A673 (cell line): ENCODE measurements around the gene P2RY4. TPM values are rescaled to one million over a fixed set of nuclear protein-coding genes. Genes with fewer than 3 reads are reported as not detected.
"Not testable (repeated sequence)": the region's sequence is repeated elsewhere in the genome, so short reads cannot be mapped to it uniquely, and the experiment has no call there.

Source experiments
- BruUV-seq: library from RNA; stranded (reverse); fragments of 400-500 nt; replicated peaks from 2 replicates; lab custom pipeline; 2021; lab: Mats Ljungman, UMichigan
- CTCF ChIA-PET: fragments of 300-600 bp; sonication (Branson Sonifier 250); formaldehyde crosslinking; loops from one replicate; lab custom pipeline; 2022; ENCODE audit warnings: antibody characterized with exemption; lab: Charles Lee
- POLR2A ChIA-PET: fragments of 300-600 bp; sonication (Branson Sonifier 250); formaldehyde crosslinking; loops from one replicate; lab custom pipeline; 2022; ENCODE audit warnings: antibody characterized with exemption; ENCODE audit not compliant: low non-redundant PET; lab: Charles Lee
- DNase-seq: peaks from one replicate; pipeline ENCODE4 v3.0.0-alpha.2; 2015; ENCODE audit warnings: low spot score
- H3K27ac ChIP-seq: fragments of 200-600 bp; sonication (generic); 2 replicates; pipeline ENCODE4 v1.5.1; 2016; ENCODE audit warnings: mixed run types, low read depth, mild to moderate bottlenecking, mixed read lengths, antibody characterized with exemption, low read length; ENCODE audit not compliant: poor library complexity, severe bottlenecking
- H3K27me3 ChIP-seq: fragments of 200-600 bp; sonication (generic); replicated peaks from 2 replicates; pipeline ENCODE4 v1.6.1; 2017; ENCODE audit warnings: mixed run types, low read depth, mild to moderate bottlenecking, mixed read lengths, antibody characterized with exemption, low read length; ENCODE audit not compliant: insufficient read depth, poor library complexity
- H3K36me3 ChIP-seq: fragments of 200-600 bp; sonication (generic); 2 replicates; pipeline ENCODE4 v1.6.1; 2016; ENCODE audit warnings: mixed run types, mild to moderate bottlenecking, mixed read lengths, antibody characterized with exemption, low read length; ENCODE audit not compliant: insufficient read depth, poor library complexity, severe bottlenecking
- H3K4me1 ChIP-seq: fragments of 200-600 bp; sonication (generic); 2 replicates; pipeline ENCODE4 v1.6.1; 2017; ENCODE audit warnings: mixed run types, mild to moderate bottlenecking, mixed read lengths, antibody characterized with exemption, low read length; ENCODE audit not compliant: insufficient read depth, poor library complexity, severe bottlenecking
- H3K4me3 ChIP-seq: fragments of 200-600 bp; sonication (generic); 2 replicates; pipeline ENCODE4 v1.5.1; 2016; ENCODE audit warnings: low read depth, mixed run types, mild to moderate bottlenecking, mixed read lengths, low read length; ENCODE audit not compliant: poor library complexity, severe bottlenecking
- H3K9me3 ChIP-seq: fragments of 200-600 bp; sonication (generic); 2 replicates; pipeline ENCODE4 v1.6.1; 2016; ENCODE audit warnings: mixed run types, low read depth, mild to moderate bottlenecking, mixed read lengths, antibody characterized with exemption, low read length; ENCODE audit not compliant: poor library complexity, severe bottlenecking
- EZH2 ChIP-seq: fragments of 200-600 bp; sonication (generic); IDR thresholded peaks from 2 replicates; pipeline ENCODE4 v1.6.1; 2017; ENCODE audit warnings: borderline replicate concordance, low read depth, mild to moderate bottlenecking, mixed read lengths, antibody characterized with exemption, low read length; ENCODE audit not compliant: poor library complexity, severe bottlenecking
- intact Hi-C: fragments of 100-400 bp; cut with micrococcal nuclease; formaldehyde crosslinking; loops from one replicate; pipeline ENCODE4 v1.10.0; 2022; ENCODE audit not compliant: unreplicated experiment
- total RNA-seq: library from RNA; stranded (reverse); gene quantifications from 2 replicates; pipeline ENCODE4 v1.2.3, GENCODE V29; 2021
- TF ChIP-seq, protein P1 (sequence below): fragments of 300-800, 200-600 bp; sonication (generic); conservative IDR thresholded peaks from 2 replicates; pipeline ENCODE4 v1.5.1; 2017; ENCODE audit warnings: low read depth, mild to moderate bottlenecking, antibody characterized with exemption, low read length, moderate library complexity, mixed read lengths

The P2RY4 gene
- total RNA-seq, 1 experiment from 2014 or later: not detected

- intact Hi-C loops: no loop called here
- Histone ChIP-seq H3K27ac (no peak overlapping the region), H3K9me3 (no peaks in the 10 kb centered on the region), H3K36me3 (no peaks in the 10 kb centered on the region), H3K27me3 (peaks cover 5% of the 10 kb centered on the region), H3K4me1 (no peaks in the 10 kb centered on the region), H3K4me3 (no peak overlapping the region)
- CTCF ChIA-PET: no interaction called here
- DNase-seq: no peak
- TF ChIP-seq, protein P1, sequence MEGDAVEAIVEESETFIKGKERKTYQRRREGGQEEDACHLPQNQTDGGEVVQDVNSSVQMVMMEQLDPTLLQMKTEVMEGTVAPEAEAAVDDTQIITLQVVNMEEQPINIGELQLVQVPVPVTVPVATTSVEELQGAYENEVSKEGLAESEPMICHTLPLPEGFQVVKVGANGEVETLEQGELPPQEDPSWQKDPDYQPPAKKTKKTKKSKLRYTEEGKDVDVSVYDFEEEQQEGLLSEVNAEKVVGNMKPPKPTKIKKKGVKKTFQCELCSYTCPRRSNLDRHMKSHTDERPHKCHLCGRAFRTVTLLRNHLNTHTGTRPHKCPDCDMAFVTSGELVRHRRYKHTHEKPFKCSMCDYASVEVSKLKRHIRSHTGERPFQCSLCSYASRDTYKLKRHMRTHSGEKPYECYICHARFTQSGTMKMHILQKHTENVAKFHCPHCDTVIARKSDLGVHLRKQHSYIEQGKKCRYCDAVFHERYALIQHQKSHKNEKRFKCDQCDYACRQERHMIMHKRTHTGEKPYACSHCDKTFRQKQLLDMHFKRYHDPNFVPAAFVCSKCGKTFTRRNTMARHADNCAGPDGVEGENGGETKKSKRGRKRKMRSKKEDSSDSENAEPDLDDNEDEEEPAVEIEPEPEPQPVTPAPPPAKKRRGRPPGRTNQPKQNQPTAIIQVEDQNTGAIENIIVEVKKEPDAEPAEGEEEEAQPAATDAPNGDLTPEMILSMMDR: no peak
- no peak for TF ChIP-seq EZH2
- POLR2A ChIA-PET: no interaction called here
- no TSS peak for BruUV-seq
These were observed 15.1 kb downstream of the P2RY4 start for GRCh38 chrX:70244881-70245280.

GRCh38 chrX:70243601-70244000 is 16.4 kb downstream of the P2RY4 start:
- H3K4me3 ChIP-seq, H3K4me1 ChIP-seq, CTCF ChIA-PET, POLR2A ChIA-PET, H3K27ac ChIP-seq, H3K27me3 ChIP-seq, intact Hi-C loops, BruUV-seq, H3K36me3 ChIP-seq, H3K9me3 ChIP-seq, DNase-seq: not testable (repeated sequence)

DNA sequence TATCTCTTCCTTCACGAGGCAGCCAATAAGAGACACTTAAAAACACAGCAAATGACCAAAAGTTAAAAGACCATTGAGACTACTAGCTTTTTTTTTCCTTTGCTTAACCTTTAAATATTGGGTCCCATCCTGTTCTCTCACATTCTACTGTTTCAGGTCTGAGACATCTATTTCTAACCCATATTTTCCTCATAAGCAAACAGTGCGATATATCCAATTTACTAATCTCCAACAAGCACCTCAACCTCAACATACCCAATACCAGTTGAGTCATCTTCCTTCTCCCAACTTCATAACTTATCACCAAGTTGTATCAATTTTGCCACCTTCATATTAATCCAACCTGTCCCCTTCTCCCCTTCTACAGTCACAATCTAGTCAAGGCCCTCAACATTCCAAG is 18.5 kb downstream of the P2RY4 start:
- H3K4me1 ChIP-seq: no peaks in the 10 kb centered on the region
- TF ChIP-seq, protein P1: no peak
- no peak for TF ChIP-seq EZH2
- ChIA-PET POLR2A (interaction anchor here (0.6 kb wide), 1 partner anchor 47 kb away, joined by 3 read pairs; no protein-coding TSS in a partner anchor), CTCF (no interaction called here)
- no peak for DNase-seq
- no peaks in the 10 kb centered on the region for H3K36me3 ChIP-seq
- no peak overlapping the region for H3K27ac ChIP-seq
- no peak overlapping the region for H3K4me3 ChIP-seq
- BruUV-seq: no TSS peak
- H3K27me3 ChIP-seq: peaks cover 5% of the 10 kb centered on the region
- H3K9me3 ChIP-seq: no peaks in the 10 kb centered on the region
- intact Hi-C loops: no loop called here

- DNase-seq: no peak
- Histone ChIP-seq H3K27me3 (peaks cover 5% of the 10 kb centered on the region), H3K27ac (no peak overlapping the region), H3K36me3 (no peaks in the 10 kb centered on the region), H3K4me3 (no peak overlapping the region), H3K4me1 (no peaks in the 10 kb centered on the region), H3K9me3 (no peaks in the 10 kb centered on the region)
- ChIA-PET CTCF (no interaction called here), POLR2A (interaction anchor here (0.6 kb wide), 1 partner anchor 48 kb away, joined by 3 read pairs; no protein-coding TSS in a partner anchor)
- TF ChIP-seq, protein P1: no peak
- no peak for TF ChIP-seq EZH2
- no TSS peak for BruUV-seq
- intact Hi-C loops: no loop called here
These were observed 19.3 kb downstream of the P2RY4 start for GRCh38 chrX:70240751-70241150.
